CD4-positive, alpha-beta memory T cell (primary cell): ENCODE results near the gene SOHLH1. TPM values are rescaled to one million over a fixed set of nuclear protein-coding genes. Genes with fewer than 3 reads are reported as not detected.

Experiments
- CTCF ChIA-PET: fragments of 350-600 bp; sonication (Branson Sonifier 250); formaldehyde crosslinking; loops from one replicate; lab custom pipeline; 2021; ENCODE audit warnings: inconsistent platforms; ENCODE audit not compliant: partially characterized antibody; lab: Charles Lee
- POLR2A ChIA-PET: fragments of 350-600 bp; sonication (Branson Sonifier 250); formaldehyde crosslinking; loops from one replicate; lab custom pipeline; 2021; ENCODE audit not compliant: partially characterized antibody; lab: Charles Lee
- DNase-seq, 5 donors: peaks; one replicate each; pipeline versions ENCODE4 v3.0.0 to v3.0.0-alpha.2; 2020 to 2022; ENCODE audit warnings: mixed read lengths in 1 of 5
- H3K27ac ChIP-seq: one replicate; pipeline ENCODE4 v1.7.0; 2013; ENCODE audit warnings: low read depth, low read length
- H3K27me3 ChIP-seq: 2 replicates; pipeline ENCODE4 v1.7.0; 2013; ENCODE audit warnings: mild to moderate bottlenecking, low read length, moderate library complexity; ENCODE audit not compliant: insufficient read depth
- H3K36me3 ChIP-seq: 2 replicates; pipeline ENCODE4 v1.7.0; 2013; ENCODE audit warnings: mild to moderate bottlenecking, low read length, moderate library complexity; ENCODE audit not compliant: insufficient read depth
- H3K4me1 ChIP-seq: 2 replicates; pipeline ENCODE4 v1.7.0; 2013; ENCODE audit warnings: mild to moderate bottlenecking, low read length, moderate library complexity; ENCODE audit not compliant: insufficient read depth
- H3K4me3 ChIP-seq, 2 donors: one replicate each; pipeline ENCODE4 v1.7.0; 2013; ENCODE audit warnings: low read length in 2 of 2, mild to moderate bottlenecking in 1 of 2
- H3K9me3 ChIP-seq, 2 donors: one replicate each; pipeline ENCODE4 v1.7.0; 2013; ENCODE audit warnings: low read length in 2 of 2, control low read depth in 1 of 2; ENCODE audit not compliant: control insufficient read depth in 1 of 2
- H3K27ac Mint-ChIP-seq, 7 donors: one replicate each; pipeline ENCODE4 v1.8.0; 2020 to 2021; ENCODE audit warnings: mixed read lengths in 7 of 7, mild to moderate bottlenecking in 6 of 7, inconsistent platforms in 3 of 7, moderate library complexity in 3 of 7
- H3K27me3 Mint-ChIP-seq, 2 donors: one replicate each; pipeline ENCODE4 v1.8.0; 2020 to 2021; ENCODE audit warnings: mixed read lengths in 2 of 2
- H3K36me3 Mint-ChIP-seq, 2 donors: one replicate each; pipeline ENCODE4 v1.8.0; 2020 to 2021; ENCODE audit warnings: mixed read lengths in 2 of 2, inconsistent platforms in 1 of 2, mild to moderate bottlenecking in 1 of 2
- H3K4me1 Mint-ChIP-seq, 4 donors: one replicate each; pipeline ENCODE4 v1.8.0; 2020 to 2021; ENCODE audit warnings: mixed read lengths in 4 of 4, mild to moderate bottlenecking in 1 of 4
- H3K4me3 Mint-ChIP-seq, 8 donors: one replicate each; pipeline ENCODE4 v1.8.0; 2020 to 2021; ENCODE audit warnings: mixed read lengths in 8 of 8, mild to moderate bottlenecking in 7 of 8, moderate library complexity in 6 of 8, inconsistent platforms in 3 of 8
- H3K9me3 Mint-ChIP-seq, 8 donors: one replicate each; pipeline ENCODE4 v1.8.0; 2020 to 2021; ENCODE audit warnings: mixed read lengths in 8 of 8, mild to moderate bottlenecking in 5 of 8, inconsistent platforms in 3 of 8, moderate library complexity in 1 of 8
- intact Hi-C: fragments of 100-400 bp; cut with micrococcal nuclease; formaldehyde crosslinking; loops from one replicate; pipeline ENCODE4 v1.15.1; 2023
- polyA plus RNA-seq, 2 donors: library from polyadenylated mRNA; unstranded; fragments of 300-500 nt; fragmentation: Illumina TruSeq; gene quantifications; one replicate each; pipeline ENCODE4 v1.2.3, GENCODE V29; 2021
- total RNA-seq, 2 experiments: library from RNA; stranded (reverse); gene quantifications; one replicate each; pipeline ENCODE4 v1.2.3, GENCODE V29; 2021

The SOHLH1 gene
- total and polyA plus RNA-seq, 4 experiments from 2014 or later = not detected

- H3K9me3 Mint-ChIP-seq = peaks cover 6 to 50% (median 38%) of the 10 kb centered on the region in 8 donors
- no peak overlapping the region for H3K27ac Mint-ChIP-seq
- peaks cover 0 to 2% of the 10 kb centered on the region in 2 donors for H3K36me3 Mint-ChIP-seq
- no peak overlapping the region for H3K27ac ChIP-seq
- no peaks in the 10 kb centered on the region for H3K36me3 ChIP-seq
- H3K27me3 Mint-ChIP-seq = peaks cover 6 to 10% of the 10 kb centered on the region in 2 donors
- H3K9me3 ChIP-seq = peaks cover 0 to 23% of the 10 kb centered on the region in 2 donors
- H3K4me1 ChIP-seq = no peaks in the 10 kb centered on the region
- H3K4me3 ChIP-seq = no peak overlapping the region
- DNase-seq = no peak
- ChIA-PET POLR2A (no interaction called here), CTCF (no interaction called here)
- intact Hi-C loops = no loop called here
- no peaks in the 10 kb centered on the region for H3K27me3 ChIP-seq
- H3K4me3 Mint-ChIP-seq = no peak overlapping the region
- H3K4me1 Mint-ChIP-seq = no peaks in the 10 kb centered on the region
Measured at GRCh38 chr9:135650408-135650807, 48.9 kb downstream of the SOHLH1 start.

GRCh38 chr9:135649508-135649907 lies 49.8 kb downstream of the SOHLH1 start:
- Histone ChIP-seq H3K9me3 (peaks cover 0 to 31% of the 10 kb centered on the region in 2 donors), H3K27me3 (no peaks in the 10 kb centered on the region), H3K27ac (no peak overlapping the region), H3K36me3 (no peaks in the 10 kb centered on the region), H3K4me3 (no peak overlapping the region), H3K4me1 (no peaks in the 10 kb centered on the region)
- Mint-ChIP-seq H3K36me3 (peaks cover 0 to 4% of the 10 kb centered on the region in 2 donors), H3K4me3 (no peak overlapping the region), H3K27me3 (peaks cover 4 to 6% of the 10 kb centered on the region in 2 donors), H3K4me1 (no peaks in the 10 kb centered on the region), H3K9me3 (peaks cover 7 to 59% (median 47%) of the 10 kb centered on the region in 8 donors), H3K27ac (no peak overlapping the region)
- no peak for DNase-seq
- CTCF ChIA-PET = no interaction called here
- intact Hi-C loops = no loop called here
- POLR2A ChIA-PET = no interaction called here

DNA sequence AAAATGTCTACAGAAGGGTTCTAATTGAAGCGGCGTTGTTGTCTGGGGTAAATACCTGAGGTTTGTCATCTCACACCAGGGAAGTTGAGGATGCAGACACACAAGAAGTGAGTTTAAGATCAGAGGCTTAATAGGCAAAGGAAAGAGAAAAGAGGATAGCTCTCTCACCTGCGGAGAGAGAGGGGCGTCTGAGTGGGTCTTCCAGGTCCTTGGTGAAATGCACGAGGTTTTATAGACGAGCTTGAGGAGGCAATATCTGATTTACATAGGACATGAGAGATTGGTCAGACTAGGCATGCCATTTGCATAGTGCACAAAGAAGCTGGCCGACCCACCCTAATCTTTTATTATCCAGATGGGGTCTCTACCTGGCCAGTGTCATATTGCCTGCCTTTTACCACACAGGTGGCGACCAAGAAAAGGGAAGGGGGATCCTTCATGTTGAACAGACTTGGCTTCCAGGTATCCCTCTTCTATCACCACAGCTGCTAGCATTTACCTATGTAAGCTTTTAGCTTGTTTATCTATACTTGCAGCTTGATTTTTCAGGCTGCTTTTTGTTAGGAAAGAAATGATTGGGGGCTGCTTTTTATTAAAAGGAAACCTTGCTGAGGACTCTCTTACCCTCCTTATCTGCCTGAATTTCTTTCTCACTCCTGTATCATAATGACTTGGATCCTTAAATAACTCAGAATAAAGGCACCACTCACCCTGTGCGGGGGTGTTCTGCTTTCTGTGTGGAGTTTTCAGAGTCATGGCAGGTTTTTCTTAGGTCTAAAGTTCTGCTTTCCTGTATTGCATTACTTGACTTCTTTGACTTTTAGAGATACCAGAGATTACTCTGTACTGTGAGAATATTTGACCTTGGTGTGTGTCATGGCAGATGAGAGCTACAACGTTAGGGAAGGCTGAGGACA lies 50.5 kb downstream of the SOHLH1 start:
- H3K4me3 Mint-ChIP-seq = no peak overlapping the region
- Histone ChIP-seq H3K36me3 (no peaks in the 10 kb centered on the region), H3K27ac (no peak overlapping the region), H3K4me3 (no peak overlapping the region), H3K9me3 (peaks cover 0 to 31% of the 10 kb centered on the region in 2 donors), H3K27me3 (no peaks in the 10 kb centered on the region), H3K4me1 (no peaks in the 10 kb centered on the region)
- H3K27me3 Mint-ChIP-seq = peaks cover 1 to 4% of the 10 kb centered on the region in 2 donors
- no peaks in the 10 kb centered on the region for H3K4me1 Mint-ChIP-seq
- DNase-seq = no peak
- H3K36me3 Mint-ChIP-seq = peaks cover 0 to 4% of the 10 kb centered on the region in 2 donors
- no peak overlapping the region for H3K27ac Mint-ChIP-seq
- ChIA-PET POLR2A (no interaction called here), CTCF (no interaction called here)
- intact Hi-C loops = no loop called here
- H3K9me3 Mint-ChIP-seq = peaks cover 7 to 67% (median 53%) of the 10 kb centered on the region in 8 donors

GRCh38 chr9:135647884-135648283 lies 51.4 kb downstream of the SOHLH1 start:
- no peak overlapping the region for H3K4me3 Mint-ChIP-seq
- Histone ChIP-seq H3K36me3 (no peaks in the 10 kb centered on the region), H3K4me3 (no peak overlapping the region), H3K27me3 (no peaks in the 10 kb centered on the region), H3K4me1 (no peaks in the 10 kb centered on the region), H3K9me3 (peaks cover 0 to 31% of the 10 kb centered on the region in 2 donors), H3K27ac (no peak overlapping the region)
- peaks cover 7 to 75% (median 60%) of the 10 kb centered on the region in 8 donors for H3K9me3 Mint-ChIP-seq
- DNase-seq = no peak
- intact Hi-C loops = no loop called here
- H3K36me3 Mint-ChIP-seq = peaks cover 0 to 4% of the 10 kb centered on the region in 2 donors
- POLR2A ChIA-PET = no interaction called here
- CTCF ChIA-PET = no interaction called here
- H3K4me1 Mint-ChIP-seq = no peaks in the 10 kb centered on the region
- H3K27me3 Mint-ChIP-seq = peaks cover 3 to 7% of the 10 kb centered on the region in 2 donors
- peak overlapping the region in 1 of 7 donors; percentile 51 for H3K27ac Mint-ChIP-seq

DNA sequence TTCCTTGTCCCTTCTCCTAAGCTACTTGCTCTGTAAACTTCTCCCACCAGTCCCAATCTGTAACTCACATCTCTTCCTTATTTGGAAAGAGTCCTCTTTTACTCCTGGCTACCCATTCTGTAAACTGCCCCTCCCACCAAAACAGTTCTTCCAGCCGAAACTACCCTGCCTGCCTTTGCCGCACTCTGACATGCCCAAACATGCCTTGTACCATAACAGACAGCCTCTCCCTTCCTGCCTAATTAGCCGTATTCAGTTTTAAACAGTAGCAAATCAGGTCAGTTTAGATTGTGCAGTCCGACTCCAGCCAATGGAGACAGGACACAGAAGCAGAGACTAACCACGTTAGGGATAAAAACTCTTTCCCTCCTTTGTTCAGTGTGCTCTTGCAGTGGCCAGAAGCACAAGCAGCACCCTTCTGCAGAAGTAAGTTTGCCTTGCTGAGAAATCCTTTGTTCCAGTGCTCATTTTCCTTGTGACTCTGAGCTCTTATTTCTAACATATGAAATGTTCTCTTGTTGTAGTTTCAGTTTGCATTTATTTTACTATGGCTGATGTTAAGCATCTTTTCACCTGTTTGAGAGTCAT lies 54.6 kb downstream of the SOHLH1 start:
- Mint-ChIP-seq H3K27me3 (peaks cover 9 to 18% of the 10 kb centered on the region in 2 donors), H3K4me1 (peaks cover 0 to 2% (median 0%) of the 10 kb centered on the region in 4 donors), H3K36me3 (peaks cover 0 to 8% of the 10 kb centered on the region in 2 donors), H3K27ac (no peak overlapping the region), H3K4me3 (no peak overlapping the region), H3K9me3 (peaks cover 5 to 70% (median 58%) of the 10 kb centered on the region in 8 donors)
- ChIA-PET CTCF (no interaction called here), POLR2A (no interaction called here)
- Histone ChIP-seq H3K4me3 (no peak overlapping the region), H3K36me3 (no peaks in the 10 kb centered on the region), H3K9me3 (peaks cover 0 to 31% of the 10 kb centered on the region in 2 donors), H3K4me1 (no peaks in the 10 kb centered on the region), H3K27me3 (no peaks in the 10 kb centered on the region), H3K27ac (no peak overlapping the region)
- no peak for DNase-seq
- intact Hi-C loops = no loop called here

Other genes with a start within 250 kb of the SOHLH1 start
- 1 to 10 TPM; 1.9 TPM for gene PPP1R26, start 219.7 kb downstream of the SOHLH1 start, total RNA-seq
- under 1 TPM in 1 of 2 donors, not detected in 1; 0.54 TPM for gene PPP1R26, start 219.7 kb downstream of the SOHLH1 start, polyA plus RNA-seq
- gene MRPS2, start 198.8 kb downstream of the SOHLH1 start, total RNA-seq = 10 to 100 TPM; 26.2 to 28.2 TPM
- gene MRPS2, start 198.8 kb downstream of the SOHLH1 start, polyA plus RNA-seq = 10 to 100 TPM; 38.3 to 57.2 TPM
- gene LCN1, start 178.0 kb downstream of the SOHLH1 start, total RNA-seq = not detected
- not detected for gene LCN1, start 178.0 kb downstream of the SOHLH1 start, polyA plus RNA-seq
- not detected for gene OBP2A, start 153.4 kb downstream of the SOHLH1 start, total RNA-seq
- gene OBP2A, start 153.4 kb downstream of the SOHLH1 start, polyA plus RNA-seq = not detected
- gene PAEP, start 137.7 kb downstream of the SOHLH1 start, total RNA-seq = not detected
- not detected for gene PAEP, start 137.7 kb downstream of the SOHLH1 start, polyA plus RNA-seq
- not detected for gene GLT6D1, start 59.9 kb downstream of the SOHLH1 start, total RNA-seq
- gene GLT6D1, start 59.9 kb downstream of the SOHLH1 start, polyA plus RNA-seq = not detected
- gene LCN9, start 36.2 kb downstream of the SOHLH1 start, total RNA-seq = not detected
- not detected for gene LCN9, start 36.2 kb downstream of the SOHLH1 start, polyA plus RNA-seq
- gene KCNT1, start 2.7 kb upstream of the SOHLH1 start, total RNA-seq = under 1 TPM in 1 of 2 experiments, not detected in 1; 0.06 TPM
- under 1 TPM in 1 of 2 donors, not detected in 1; 0.20 TPM for gene KCNT1, start 2.7 kb upstream of the SOHLH1 start, polyA plus RNA-seq
- gene CAMSAP1, start 208.1 kb upstream of the SOHLH1 start, total RNA-seq = 10 to 100 TPM; 40.6 to 51.7 TPM
- 1 to 10 TPM in 1 of 2 donors, under 1 TPM in 1; 0.76 to 4.4 TPM for gene CAMSAP1, start 208.1 kb upstream of the SOHLH1 start, polyA plus RNA-seq